Stimulated activated CD4-positive, alpha-beta T cell treated with anti-CD3 and anti-CD28 coated beads, TNF-alpha, amount 100 ng/mL, for 48 hours (primary cell): ENCODE results near the gene LDLRAD4.
"Not testable (repeated sequence)": the region's sequence is repeated elsewhere in the genome, so short reads cannot be mapped to it uniquely, and the experiment has no call there.

Source experiments
- DNase-seq, 3 donors: peaks; one replicate each; pipeline ENCODE4 v3.0.0-alpha.2; 2020; ENCODE audit warnings: low read depth in 3 of 3

LDLRAD4 gene

DNA sequence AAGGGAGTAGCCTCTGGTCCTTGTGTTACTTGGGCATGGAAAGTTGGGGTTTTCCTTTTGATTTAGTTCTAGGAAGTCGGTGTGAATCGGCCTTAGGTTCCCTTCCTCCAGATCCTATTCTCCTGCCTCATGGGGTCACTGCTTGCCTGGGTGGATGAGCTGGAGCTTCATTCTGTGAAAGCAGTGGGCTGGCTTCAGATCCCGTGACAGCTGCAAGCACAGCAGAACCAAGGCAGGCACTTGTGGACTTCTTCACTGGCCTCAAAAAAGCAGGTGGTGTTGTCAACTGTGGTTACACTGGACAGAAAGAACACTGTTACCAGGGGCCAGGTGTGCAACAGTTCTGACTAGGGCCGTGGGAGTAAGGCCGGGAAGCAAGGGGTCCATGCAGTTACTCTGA lies 243.4 kb downstream of the LDLRAD4 start:
- DNase-seq = no peak

GRCh38 chr18:13462686-13463085 lies 244.1 kb downstream of the LDLRAD4 start:
- DNase-seq = no peak

- DNase-seq = no peak
Observed at GRCh38 chr18:13463526-13464210, 245.1 kb downstream of the LDLRAD4 start.

DNA sequence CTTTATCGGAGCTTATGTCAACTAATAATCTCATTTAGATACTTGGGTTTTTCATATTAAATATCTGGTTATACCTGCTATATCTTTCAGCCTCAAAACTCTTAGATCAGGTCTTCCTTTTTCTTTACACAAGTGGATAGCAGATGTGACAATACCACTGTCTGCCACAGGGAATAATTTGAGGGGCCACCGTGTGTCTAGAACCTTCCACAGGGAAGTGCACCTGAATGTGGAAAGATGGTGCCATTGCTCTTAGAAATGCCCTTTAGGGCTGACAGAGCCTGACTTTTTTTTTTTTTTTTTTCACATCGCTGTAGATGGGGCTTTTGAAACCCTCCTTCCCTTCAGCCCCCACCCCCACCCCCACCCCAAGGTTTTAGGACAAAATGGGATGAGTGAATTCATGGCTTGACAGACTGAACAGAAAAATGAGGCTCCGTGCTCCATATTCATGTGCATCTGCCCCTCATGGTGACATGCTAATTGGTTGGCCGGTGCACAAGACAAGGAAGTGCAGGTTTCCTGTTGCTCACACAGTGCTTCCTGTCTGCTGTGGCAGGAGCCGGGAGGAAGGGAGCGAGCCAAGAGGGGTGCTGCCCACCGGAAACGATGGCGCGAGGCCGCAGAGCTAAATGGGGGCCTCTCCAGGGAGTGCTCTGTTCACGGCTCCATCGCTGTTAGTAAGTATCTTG lies 246.0 kb downstream of the LDLRAD4 start:
- DNase-seq = peak; percentile 30 to 57 (median 44)

DNA sequence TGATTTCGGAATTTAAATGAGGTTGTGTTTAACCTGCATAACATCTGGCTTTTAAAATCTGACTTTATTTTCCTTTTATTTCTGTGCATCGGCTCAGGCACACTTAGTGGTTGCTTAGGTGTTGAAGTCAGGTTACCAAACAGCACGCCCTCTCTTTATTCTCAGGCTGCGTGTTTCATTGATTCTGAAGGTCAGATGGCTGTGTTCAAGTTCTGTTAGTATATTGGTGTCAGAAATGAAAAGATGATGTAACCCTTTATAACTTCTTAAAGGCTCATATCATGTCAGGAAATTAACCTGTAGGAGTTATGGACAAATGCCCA lies 246.5 kb downstream of the LDLRAD4 start:
- no peak for DNase-seq

GRCh38 chr18:13465476-13465875 lies 246.9 kb downstream of the LDLRAD4 start:
- no peak for DNase-seq

GRCh38 chr18:13470516-13471197 lies 252.1 kb downstream of the LDLRAD4 start:
- no peak for DNase-seq

- no peak for DNase-seq
Observed at GRCh38 chr18:13471198-13471845, 252.8 kb downstream of the LDLRAD4 start.

- no peak for DNase-seq
Observed at GRCh38 chr18:13471971-13472628, 253.5 kb downstream of the LDLRAD4 start.

DNA sequence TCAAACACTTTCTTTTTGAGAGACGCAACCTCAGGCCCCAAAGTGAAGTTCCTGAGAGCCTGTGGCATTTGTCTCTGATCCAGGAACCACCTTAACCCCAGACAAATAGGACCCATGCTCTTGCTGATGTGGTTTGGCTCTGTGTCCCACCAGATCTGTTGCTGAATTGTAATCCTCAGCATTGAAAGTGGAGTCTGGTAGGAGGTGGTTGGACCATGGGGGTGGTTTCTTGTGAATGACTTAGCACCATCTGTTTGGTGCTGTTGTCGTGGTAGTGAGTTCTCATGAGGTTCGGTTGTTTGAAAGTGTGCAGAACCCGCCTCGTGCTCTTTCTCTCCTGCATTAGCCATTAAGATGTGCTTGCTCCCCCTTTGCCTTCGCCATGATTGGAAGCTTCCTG lies 255.2 kb downstream of the LDLRAD4 start:
- no peak for DNase-seq

GRCh38 chr18:13474336-13474735 lies 255.8 kb downstream of the LDLRAD4 start:
- DNase-seq = no peak

DNA sequence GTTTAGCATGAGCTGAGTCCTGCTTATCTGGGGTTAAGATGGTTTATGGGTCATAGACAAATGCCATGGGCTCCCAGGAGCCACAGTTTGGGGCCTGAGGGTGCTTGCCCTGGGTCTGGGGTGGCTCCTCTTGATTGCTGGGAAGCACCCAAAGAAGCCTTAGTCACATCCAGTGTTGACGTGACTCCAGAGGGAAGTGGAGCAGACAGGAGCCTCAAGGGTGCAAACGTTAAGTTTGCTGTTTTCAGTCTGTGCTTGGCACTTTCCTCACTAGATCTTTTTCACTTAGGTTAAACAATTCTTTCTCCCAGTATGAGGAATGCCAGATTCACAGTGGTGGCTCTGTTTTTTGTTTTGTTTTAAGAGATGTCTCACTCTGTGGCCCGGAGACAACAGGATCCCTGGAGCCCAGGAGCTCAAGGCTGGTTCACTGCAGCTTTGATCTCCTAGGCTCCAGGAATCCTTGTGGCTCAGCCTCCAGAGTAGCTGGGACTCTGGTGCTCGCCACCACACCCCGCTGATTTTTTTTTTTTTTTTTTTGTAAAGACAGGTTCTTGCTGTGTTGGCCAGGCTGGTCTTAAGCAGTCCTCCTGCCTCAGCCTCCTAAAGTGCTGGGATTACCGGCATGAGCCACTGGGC lies 256.5 kb downstream of the LDLRAD4 start:
- no peak for DNase-seq

DNA sequence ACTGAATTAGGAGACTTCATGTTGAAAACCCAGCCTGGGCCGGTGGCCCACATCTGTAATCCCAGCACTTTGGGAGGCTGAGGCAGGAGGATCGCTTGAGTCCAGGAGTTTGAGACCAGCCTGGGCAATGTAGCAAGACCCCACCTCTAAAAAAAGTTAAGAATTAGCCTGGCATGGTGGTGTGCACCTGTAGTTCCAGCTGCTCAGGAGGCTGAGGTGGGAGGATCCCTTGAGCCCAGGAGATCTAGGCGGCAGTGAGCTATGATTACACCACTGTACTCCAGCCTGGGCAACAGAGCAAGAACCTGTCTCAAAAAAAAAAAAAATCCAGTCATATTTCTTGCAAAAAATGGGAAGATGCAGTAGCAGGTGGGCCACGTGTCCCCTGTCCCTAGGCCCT lies 257.8 kb downstream of the LDLRAD4 start:
- not testable (repeated sequence) for DNase-seq

- no peak for DNase-seq
Observed at GRCh38 chr18:13477147-13477683, 258.7 kb downstream of the LDLRAD4 start.

DNA sequence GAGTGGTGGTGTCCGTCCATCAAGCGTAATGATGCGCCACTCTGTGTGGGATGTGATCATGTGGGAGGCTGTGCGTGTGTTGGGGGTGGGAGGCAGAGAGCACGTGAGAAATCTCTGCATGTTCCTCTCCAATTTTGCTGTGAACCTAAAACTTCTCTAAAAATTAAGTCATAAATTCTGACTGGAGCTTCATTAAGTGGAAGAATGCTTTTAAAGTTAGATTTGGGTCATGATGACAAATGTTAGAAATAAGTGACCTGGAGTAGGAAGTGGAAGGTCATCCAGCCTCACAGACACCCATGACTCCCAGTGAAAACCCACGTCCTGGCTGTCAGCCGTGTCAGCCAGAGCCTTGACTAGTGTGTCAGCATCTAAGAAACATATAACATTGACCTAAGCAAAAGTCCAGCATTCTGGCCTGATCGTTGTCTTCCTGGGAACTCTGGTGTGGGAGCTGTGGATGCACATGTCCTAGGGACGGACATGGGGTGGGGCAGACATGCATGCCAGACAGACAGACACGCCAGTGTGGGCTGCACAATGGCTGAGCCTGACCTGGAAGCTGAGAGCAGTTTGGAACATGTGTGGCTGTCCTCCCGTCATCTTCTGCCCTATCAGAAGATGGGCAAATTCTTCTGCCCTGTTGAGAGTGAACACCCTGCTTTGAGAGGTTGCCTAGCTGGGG lies 262.2 kb downstream of the LDLRAD4 start:
- DNase-seq = no peak

GRCh38 chr18:13481331-13481730 lies 262.8 kb downstream of the LDLRAD4 start:
- DNase-seq = no peak

- no peak for DNase-seq
Observed at GRCh38 chr18:13481820-13482617, 263.5 kb downstream of the LDLRAD4 start.

- no peak for DNase-seq
Observed at GRCh38 chr18:13482618-13482945, 264.0 kb downstream of the LDLRAD4 start.

DNA sequence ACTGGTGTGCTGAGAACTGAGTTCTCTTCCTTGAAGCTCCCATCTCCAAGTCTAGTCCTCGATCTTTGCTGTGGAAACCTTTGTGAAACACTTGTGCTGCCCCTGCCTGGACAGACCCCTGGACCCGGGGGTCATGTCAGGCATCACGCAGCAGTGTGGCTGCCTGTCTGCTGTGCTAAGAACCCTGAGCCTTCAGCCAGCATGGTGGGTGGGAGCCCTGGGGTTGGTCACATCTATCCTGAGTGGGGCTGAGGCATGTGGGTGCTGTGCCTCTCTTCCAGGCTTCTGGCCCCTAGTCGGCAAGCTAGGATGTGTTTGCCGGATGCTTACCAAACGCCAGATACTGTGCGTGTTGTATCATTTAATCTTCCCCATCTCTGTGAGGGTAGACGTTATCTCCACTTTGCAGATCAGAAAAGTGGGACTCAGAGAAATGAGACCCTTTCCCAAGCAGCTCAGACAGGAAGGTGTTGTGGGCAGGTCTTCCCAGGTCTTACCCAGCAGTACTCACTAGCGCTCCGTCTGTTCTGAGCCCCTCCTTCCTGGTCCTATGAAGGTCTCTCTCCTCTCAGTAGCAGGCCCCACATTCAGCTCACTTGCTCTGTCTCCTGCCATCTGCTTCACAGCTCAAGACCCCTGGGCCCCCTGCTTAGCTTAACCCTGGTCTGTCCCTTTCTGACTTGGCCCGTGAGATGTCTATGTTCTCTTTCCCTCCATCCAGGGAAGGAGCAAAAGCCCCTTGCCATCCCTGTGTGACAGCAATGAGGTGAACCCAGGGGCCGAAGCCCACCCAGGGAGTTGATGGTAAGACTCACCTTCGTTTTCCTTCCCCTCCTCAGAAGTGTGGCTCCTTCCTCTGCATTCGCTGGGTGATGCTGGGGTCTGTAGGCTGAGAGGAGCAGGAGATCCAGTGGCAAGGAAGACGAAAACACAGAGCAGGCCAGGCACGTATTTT lies 265.0 kb downstream of the LDLRAD4 start:
- no peak for DNase-seq
